Peyer's patch (tissue), 4 donors: Measurements from ENCODE around the gene FIBP. TPM values are rescaled to one million over a fixed set of nuclear protein-coding genes. Genes with fewer than 3 reads are reported as not detected.

Source experiments
- DNase-seq, 3 donors: peaks; one replicate each; pipeline ENCODE4 v3.0.0-alpha.2; 2017 to 2019
- H3K27ac ChIP-seq, 4 donors: fragments of 200-600 bp; sonication (generic); one replicate each; pipeline ENCODE4 v1.5.1; 2016 to 2019
- H3K27me3 ChIP-seq, 2 donors: fragments of 200-600 bp; sonication (generic); one replicate each; pipeline ENCODE4 v1.5.1; 2019
- H3K36me3 ChIP-seq, 3 donors: fragments of 200-600 bp; sonication (generic); one replicate each; pipeline ENCODE4 v1.5.1; 2016 to 2019
- H3K4me1 ChIP-seq, 4 donors: fragments of 200-600 bp; sonication (generic); one replicate each; pipeline ENCODE4 v1.5.1; 2016 to 2019
- H3K4me3 ChIP-seq, 4 donors: fragments of 200-600 bp; sonication (generic); 1 replicate in 3 of 4; 2 replicates in 1 of 4; pipeline ENCODE4 v1.5.1; 2016 to 2019; ENCODE audit warnings: mild to moderate bottlenecking in 1 of 4
- H3K9me3 ChIP-seq, 4 donors: fragments of 200-600 bp; sonication (generic); one replicate each; pipeline ENCODE4 v1.5.1; 2016 to 2019; ENCODE audit warnings: mild to moderate bottlenecking in 1 of 4
- CTCF ChIP-seq, 6 experiments: fragments of 450-650 bp in 4 of 6; fragments of 200-600 bp in 2 of 6; sonication (generic) in 1 of 6; IDR thresholded peaks; one replicate each; pipeline ENCODE4 v1.5.1; 2017 to 2019; ENCODE audit warnings: antibody characterized with exemption in 6 of 6, mild to moderate bottlenecking in 3 of 6, moderate library complexity in 1 of 6
- POLR2A ChIP-seq, 2 donors: fragments of 450-650 bp; IDR thresholded peaks; one replicate each; pipeline ENCODE4 v1.5.1; 2017; ENCODE audit warnings: antibody characterized with exemption in 2 of 2, mild to moderate bottlenecking in 2 of 2, moderate library complexity in 2 of 2
- total RNA-seq, 4 donors: library from RNA; depleted of rRNA; stranded (reverse); fragments of >200 nt; gene quantifications; one replicate each; pipeline ENCODE4 v1.1.0, GENCODE V29; 2016

FIBP gene
- total RNA-seq, 4 donors from 2014 or later, result 100 to 173 (median 122) TPM

DNA sequence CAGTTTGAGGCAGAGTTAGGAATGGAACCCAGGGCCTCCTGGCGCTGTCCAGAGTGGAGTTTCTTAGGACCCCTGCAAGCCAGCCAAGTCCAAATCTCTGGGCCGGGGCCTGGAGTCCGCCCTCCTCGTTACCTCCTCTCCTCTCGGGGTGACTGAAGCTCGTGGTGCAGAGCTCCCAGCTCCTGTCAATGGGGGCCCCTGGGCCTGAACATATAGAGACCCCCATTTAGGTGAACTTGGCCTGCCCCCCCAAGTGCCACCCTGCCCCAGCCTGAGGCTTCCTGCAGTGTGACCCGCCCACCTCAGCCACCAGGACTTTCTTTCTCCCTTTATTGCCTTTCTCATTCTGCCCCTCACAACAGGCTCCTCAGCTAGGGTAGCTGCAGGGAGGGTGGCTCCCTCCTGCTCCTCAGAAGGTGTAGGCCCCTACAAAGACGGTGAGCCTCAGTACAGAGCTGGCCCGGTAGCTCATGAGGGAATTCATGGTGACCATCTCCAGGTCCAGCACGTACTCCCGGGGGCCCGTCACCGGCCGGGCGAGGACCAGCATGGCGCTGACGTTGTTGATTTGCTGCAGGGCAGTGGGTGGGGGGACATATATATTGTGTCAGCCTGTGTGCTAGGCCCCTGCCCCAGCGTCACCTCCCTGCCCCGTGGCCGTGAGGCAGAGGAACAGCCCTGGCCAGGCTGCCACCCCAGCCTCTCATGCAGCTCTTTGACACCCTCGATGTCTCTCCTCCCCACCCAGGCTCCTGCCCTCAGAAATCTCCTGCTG lies 21.6 kb downstream of the FIBP start:
- peak in 1 of 3 donors; percentile 48 for DNase-seq
- TF ChIP-seq CTCF (IDR thresholded peaks at IDR 0.05) (no peak), POLR2A (IDR thresholded peaks at IDR 0.05) (no peak)
- peaks cover 0 to 56% (median 0%) of the 10 kb centered on the region in 3 donors for H3K36me3 ChIP-seq
- H3K9me3 ChIP-seq, result no peaks in the 10 kb centered on the region
- H3K4me3 ChIP-seq, result no peak overlapping the region
- H3K27ac ChIP-seq, result no peak overlapping the region
- peaks cover 0 to 26% (median 5%) of the 10 kb centered on the region in 4 donors for H3K4me1 ChIP-seq
- H3K27me3 ChIP-seq, result no peaks in the 10 kb centered on the region

DNA sequence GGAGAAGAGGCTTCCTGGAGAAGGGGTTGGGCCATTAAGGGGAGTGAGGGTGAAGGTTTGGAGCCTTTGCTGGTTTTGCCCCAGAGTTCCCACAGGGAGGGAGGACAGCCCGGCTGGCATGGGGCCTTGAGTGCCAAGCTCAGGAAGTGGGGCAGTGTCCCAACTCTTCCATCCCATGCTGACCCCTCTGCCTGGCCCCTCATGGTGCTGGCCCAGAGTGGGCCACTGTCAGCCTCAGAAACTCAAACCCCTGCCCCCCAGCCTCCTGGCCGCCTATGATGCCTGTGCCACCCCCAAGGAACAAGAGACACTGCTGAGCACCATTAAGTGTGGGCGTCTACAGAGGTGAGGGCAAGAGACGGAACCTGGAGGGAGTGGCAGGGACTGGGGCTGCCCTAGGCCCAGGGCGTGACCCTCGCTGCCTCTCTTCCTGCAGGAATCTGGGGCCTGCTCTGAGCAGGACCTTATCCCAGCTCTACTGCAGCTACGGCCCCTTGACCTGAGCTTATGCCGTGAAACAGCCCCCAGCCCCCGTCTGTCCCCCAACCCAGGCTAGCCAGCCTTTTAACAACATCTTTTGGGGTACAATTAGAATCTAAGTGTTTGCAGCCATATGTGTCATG lies 22.6 kb downstream of the FIBP start:
- peaks cover 0 to 24% (median 5%) of the 10 kb centered on the region in 4 donors for H3K4me1 ChIP-seq
- H3K27ac ChIP-seq, result no peak overlapping the region
- no peak for DNase-seq
- no peak overlapping the region for H3K4me3 ChIP-seq
- TF ChIP-seq POLR2A (IDR thresholded peaks at IDR 0.05), result no peak
- no peak for TF ChIP-seq CTCF (IDR thresholded peaks at IDR 0.05)
- no peaks in the 10 kb centered on the region for H3K9me3 ChIP-seq
- peaks cover 0 to 58% (median 0%) of the 10 kb centered on the region in 3 donors for H3K36me3 ChIP-seq
- no peaks in the 10 kb centered on the region for H3K27me3 ChIP-seq

- H3K27ac ChIP-seq, result no peak overlapping the region
- TF ChIP-seq POLR2A (IDR thresholded peaks at IDR 0.05), result no peak
- TF ChIP-seq CTCF (IDR thresholded peaks at IDR 0.05), result no peak
- peaks cover 0 to 58% (median 0%) of the 10 kb centered on the region in 3 donors for H3K36me3 ChIP-seq
- H3K9me3 ChIP-seq, result no peaks in the 10 kb centered on the region
- no peaks in the 10 kb centered on the region for H3K27me3 ChIP-seq
- H3K4me3 ChIP-seq, result no peak overlapping the region
- H3K4me1 ChIP-seq, result peaks cover 0 to 21% (median 4%) of the 10 kb centered on the region in 4 donors
- DNase-seq, result no peak
Observed at GRCh38 chr11:65864706-65865471, 23.4 kb downstream of the FIBP start.

- H3K27ac ChIP-seq, result no peak overlapping the region
- H3K9me3 ChIP-seq, result no peaks in the 10 kb centered on the region
- TF ChIP-seq POLR2A (IDR thresholded peaks at IDR 0.05) (no peak), CTCF (IDR thresholded peaks at IDR 0.05) (no peak)
- H3K4me1 ChIP-seq, result peaks cover 0 to 25% (median 6%) of the 10 kb centered on the region in 4 donors
- H3K36me3 ChIP-seq, result peaks cover 0 to 58% (median 0%) of the 10 kb centered on the region in 3 donors
- no peak for DNase-seq
- H3K27me3 ChIP-seq, result no peaks in the 10 kb centered on the region
- H3K4me3 ChIP-seq, result no peak overlapping the region
Observed at GRCh38 chr11:65863889-65864705, 24.2 kb downstream of the FIBP start.
